NOMO-1 treated with dmso at 0.1 percent for 144 hours (cell line): ENCODE data around the gene MGAT5B.
"Not testable (repeated sequence)": the region's sequence is repeated elsewhere in the genome, so short reads cannot be mapped to it uniquely, and the experiment has no call there.

Experiments
- DNase-seq: peaks from one replicate; lab custom pipeline; 2025; ENCODE audit not compliant: unreplicated experiment; lab: John Stamatoyannopoulos, UW

The MGAT5B gene

DNA sequence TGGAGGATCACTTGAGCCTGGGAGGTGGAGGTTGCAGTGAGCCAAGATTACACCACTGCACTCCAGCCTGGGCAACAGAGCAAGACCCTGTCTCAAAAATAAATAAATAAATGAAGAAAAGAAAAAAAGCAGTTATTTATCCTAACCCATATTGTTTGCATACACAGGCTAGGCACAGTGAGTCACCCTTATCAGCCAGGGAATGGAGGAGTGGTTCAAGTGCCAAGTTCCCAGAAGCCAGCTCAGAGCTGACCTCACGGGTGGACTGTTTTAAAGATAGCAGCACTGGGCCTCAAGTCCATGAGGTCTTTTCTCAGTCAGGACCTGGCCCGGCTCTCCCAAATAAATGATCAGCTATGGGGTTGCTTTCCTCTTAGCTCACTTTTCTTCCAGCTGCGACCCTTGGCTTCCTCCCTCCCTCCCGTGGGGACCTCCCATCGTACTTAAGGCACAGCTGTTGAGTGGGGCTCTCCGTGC, 22.6 kb upstream of the MGAT5B start:
- no peak for DNase-seq

DNA sequence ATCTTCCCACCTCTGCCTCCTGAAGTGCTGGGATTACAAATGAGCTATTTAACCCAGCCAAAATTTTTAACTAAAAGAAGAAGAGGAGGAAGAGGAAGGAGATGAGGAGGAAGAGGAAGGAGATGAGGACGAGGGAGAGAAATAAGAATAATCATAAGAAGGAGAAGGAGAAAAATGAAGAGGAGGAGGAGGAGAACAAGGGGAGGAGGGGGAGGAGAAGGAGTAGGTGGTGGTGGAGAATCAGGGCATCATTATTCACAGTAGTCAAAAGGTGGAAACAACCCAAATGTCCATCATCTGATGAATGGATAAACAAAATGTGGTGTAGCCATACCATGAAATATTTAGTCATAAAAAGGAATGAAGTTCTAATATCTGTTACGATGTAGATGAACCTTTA, 21.2 kb upstream of the MGAT5B start:
- no peak for DNase-seq

DNA sequence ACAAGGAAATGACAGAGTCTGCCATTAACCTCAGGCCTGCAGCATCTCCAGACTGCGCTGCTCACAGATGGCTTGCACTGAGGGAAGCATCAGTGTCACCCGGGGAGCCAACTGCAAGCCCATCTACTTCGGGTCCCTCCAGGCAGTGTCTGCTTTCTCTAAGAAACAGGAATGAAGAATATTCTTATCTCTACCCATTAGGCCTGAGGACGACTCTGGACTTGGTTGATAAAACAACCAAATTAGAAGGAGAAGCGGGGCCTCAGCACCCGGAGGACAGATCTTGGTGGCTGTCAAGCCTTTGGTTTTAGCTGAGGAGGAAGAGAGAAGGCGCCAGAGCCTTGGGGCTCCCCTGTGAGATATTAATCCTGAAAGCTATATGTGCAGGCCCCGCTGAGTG, 19.5 kb upstream of the MGAT5B start:
- no peak for DNase-seq

DNA sequence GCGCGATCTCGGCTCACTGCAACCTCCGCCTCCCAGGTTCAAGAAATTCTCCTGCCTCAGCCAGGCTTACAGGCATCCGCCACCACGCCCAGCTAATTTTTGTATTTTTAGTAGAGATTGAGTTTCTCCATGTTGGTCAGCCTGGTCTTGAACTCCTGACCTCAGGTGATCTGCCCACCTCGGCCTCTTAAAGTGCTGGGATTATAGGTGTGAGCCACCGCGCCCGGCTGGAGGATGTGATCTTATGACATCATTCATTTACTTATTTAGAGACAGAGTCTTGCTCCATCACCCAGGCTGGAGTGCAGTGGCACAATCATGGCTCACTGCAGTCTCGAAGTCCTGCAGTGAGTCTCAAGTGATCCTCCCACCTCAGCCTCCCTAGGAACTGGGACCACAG, 19.0 kb upstream of the MGAT5B start:
- not testable (repeated sequence) for DNase-seq

DNA sequence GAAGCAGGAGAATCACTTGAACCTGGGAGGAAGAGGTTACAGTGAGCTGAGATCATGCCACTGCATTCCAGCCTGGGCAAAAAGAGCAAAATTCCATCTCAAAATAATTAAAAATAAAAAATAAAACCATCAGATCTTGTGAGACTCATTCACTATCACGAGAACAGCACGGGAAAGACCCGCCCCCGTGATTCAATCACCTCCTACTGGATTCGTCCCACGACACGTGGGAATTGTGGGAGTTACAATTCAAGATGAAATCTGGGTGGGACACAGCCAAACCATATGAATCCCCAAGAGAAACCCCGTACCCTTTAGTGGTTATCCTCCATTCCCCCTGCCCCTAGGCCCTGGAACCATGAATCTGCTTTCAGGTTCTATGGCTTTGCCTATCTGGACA, 15.4 kb upstream of the MGAT5B start:
- no peak for DNase-seq

DNA sequence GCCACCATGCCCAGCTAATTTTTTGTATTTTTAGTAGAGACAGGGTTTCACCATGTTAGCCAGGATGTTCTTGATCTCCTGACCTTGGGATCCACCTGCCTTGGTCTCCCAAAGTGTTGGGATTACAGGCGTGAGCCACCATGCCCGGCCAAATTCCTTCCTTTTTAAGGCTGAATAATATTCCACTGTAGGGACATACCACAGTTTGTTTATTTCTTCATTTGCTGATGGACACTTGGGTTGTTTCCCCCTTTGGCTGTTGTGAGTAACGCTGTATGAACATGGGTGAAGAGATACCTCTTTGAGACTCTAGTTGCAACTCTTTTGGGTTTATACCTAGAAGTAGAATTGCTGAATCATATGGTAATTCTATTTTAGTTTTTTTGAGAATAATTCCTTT, 13.1 kb upstream of the MGAT5B start:
- no peak for DNase-seq

DNA sequence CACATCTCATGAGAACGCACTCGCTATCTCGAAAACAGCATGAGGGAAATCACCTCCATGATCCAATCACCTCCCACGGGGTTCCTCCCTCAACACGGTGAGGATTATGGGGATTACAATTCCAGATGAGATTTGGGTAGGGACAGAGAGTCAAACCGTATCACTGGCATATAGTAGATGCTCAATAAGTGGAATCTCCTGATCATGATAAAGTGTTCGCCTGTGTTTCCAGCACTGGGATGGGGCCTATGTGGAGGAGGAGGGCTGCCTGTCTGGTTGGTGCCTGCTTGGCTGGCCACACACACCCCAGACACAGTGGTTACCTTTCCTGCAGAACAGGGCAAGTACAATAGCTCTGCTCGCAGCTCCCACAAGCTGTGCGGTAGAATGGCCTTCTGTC, 6.1 kb upstream of the MGAT5B start:
- no peak for DNase-seq

DNA sequence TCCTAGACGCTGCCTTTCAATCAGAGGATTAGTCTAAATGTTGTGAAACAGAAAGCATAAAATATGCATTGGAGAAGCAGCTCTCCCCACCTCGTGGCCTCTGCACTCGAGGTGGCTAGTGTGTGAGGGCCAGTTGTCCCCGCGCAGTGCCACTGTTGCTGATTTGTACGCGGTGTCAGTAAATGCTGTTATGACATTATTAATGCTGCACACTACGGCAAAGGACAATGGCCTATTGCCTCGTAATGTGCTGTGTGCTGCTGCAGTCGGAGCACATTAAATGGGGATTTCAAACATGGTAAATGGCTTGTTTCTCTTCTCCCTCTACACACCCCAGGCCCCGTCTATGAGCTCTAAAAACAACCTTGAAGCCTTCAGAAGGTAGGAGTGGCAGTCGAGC, 5.7 kb upstream of the MGAT5B start:
- DNase-seq = no peak

DNA sequence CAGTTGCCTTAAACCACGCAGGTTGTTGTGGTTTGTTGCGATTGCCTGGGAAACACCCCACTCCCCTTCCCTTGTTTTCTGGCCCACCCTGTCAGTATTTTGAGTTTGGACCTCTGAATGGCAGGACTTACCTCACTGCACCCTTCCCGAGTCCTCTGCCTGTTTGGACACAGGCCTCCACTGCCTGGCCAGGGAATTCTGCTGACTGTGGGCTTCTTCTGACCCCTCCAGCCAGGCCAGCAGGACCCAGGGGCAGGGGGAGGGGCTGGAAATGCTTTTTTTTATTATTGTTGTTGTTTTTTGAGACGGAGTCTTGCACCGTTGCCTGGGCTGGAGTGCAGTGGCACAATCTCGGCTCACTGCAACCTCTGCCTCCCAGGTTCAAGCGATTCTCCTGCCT, 4.2 kb upstream of the MGAT5B start:
- DNase-seq = no peak

DNA sequence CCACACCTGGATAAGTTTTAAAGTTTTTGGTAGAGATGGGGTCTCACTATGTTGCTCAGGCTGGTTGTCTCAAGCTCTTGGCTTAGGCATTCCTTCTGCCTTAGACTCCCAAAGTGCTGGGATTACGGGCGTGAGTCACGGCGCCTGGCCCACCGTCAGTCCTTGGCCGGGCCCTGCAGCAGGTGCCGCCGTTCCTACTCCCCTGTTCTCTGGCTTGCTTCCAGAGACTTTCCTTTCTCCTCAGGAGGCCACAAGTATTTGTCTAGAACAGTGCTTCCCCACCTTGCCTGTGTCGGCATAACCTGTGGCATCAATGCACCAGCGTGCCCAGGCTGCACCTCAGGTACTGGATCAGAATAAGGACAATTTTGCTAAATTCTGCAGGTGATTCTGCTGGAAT, 3.0 kb upstream of the MGAT5B start:
- no peak for DNase-seq

DNA sequence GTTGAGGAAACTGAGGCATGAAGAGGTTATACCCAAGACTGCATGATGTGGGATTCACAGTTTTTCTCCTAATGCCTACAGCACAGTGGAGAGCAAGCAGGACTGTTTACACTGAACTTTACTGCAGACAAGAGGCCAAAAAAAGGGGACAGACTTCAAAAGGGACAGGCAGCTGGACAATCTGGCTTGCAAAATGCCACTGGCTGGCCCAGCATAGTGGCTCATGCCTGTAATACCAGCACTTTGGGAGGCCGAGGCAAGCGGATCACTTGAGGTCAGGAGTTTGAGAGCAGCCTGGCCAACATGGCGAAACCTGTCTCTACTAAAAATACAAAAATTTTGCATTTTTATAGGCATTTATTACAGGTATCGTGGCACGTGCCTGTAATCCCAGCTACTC, 2.0 kb upstream of the MGAT5B start:
- no peak for DNase-seq

DNA sequence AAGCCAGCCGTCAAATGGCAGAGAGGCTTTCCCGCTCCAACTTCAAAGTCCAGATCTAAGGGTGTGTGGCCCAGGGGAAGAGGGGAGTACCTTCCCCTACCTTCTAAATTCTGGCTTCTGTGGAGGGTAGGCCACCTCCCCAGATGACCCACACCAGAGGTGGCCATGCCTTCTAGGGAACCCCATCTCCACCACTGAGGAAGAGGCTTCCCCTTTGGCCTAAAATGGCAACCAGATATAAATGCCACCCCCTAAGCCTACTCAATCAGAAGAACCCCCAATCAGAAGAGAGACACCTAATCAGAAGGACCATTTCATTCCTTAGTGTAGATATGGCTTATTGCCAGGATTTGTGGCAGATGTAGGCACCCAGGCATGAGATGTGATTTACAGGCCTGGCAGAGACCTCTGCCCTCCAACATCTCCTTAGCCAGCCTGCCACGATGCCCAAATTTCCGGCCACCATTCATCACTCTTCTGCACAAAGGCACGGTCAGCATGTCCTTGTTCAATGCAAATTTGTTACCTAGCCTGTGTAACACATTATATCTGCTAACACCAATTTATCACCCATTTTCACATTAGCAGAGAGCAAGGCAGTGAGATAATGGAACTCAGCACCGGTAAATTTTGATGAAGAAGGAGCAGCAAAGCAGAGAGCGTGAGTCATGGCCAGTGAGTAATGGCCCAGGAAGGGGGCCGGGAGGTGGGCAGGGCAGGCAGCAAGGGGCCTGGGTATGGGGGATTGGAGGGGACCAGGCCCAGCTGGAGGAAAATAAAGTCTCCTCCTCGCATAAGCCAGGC, 1.2 kb upstream of the MGAT5B start:
- DNase-seq = no peak

DNA sequence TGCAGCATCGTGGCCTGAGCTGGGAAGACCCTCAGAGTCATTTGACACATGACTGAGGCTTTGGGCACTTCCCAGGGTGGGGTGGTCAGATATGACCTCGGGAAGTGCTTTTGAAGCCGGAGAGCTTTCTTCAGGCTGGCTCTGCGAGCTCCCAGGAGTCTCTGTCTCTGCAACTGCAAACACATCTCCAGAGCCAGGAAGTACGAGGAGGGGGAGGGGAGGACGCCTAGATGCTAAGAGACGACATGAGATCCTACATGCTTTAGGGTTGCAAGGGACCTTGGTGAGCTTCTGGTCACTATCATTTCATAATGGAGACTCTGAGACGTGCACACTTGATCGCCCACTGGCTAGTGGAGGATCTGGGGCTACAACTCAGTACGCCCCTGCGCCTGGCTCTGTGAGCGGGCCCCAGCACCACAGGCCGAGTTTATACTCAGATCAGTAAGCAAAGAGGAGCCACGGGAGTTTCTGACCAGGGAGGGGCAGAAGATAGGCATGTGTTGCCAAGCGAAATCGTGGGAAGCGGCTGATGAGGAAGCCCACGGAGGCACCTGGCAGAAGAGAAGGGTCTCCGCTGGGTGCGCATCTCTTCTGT, 527 bp upstream of the MGAT5B start:
- DNase-seq = no peak

DNA sequence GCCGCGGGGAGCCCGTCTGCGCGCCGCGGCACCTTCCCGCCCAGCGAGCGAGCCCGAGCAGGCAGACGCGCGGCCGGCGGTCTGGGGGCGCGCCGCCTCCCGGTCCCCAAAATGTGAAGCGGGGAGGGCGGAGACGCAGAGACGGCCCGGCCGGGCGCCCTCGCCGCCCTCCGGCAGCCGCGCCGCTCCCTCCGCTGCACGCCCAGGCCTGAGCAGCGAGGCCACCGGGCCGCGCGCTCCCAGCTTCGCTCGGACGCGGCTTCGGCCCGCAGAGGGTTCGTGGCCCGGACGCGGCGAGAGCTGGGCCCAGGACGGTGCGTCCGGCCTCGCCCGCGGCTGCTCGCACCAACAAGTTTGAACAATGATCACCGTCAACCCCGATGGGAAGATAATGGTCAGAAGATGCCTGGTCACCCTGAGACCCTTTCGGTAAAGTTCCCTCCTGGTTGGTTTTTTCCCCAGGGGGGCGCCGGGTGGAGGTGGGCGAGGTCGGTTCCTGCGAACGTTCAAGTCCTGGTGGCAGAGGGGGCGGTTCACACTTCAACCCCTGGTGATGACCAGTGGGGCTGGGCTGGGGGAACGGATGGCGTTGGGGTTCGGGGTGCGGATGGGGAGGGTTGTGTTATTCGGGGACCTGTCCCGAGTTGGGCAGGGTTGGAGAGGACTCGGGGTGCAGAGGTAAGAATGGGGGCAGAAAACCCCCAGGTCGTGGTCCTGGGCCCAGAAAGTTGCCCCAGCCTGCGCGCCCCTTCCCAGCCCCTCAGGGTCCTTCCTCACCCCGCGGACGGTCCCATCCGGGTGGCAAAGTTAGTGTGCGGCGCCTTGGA, 678 bp downstream of the MGAT5B start:
- no peak for DNase-seq

DNA sequence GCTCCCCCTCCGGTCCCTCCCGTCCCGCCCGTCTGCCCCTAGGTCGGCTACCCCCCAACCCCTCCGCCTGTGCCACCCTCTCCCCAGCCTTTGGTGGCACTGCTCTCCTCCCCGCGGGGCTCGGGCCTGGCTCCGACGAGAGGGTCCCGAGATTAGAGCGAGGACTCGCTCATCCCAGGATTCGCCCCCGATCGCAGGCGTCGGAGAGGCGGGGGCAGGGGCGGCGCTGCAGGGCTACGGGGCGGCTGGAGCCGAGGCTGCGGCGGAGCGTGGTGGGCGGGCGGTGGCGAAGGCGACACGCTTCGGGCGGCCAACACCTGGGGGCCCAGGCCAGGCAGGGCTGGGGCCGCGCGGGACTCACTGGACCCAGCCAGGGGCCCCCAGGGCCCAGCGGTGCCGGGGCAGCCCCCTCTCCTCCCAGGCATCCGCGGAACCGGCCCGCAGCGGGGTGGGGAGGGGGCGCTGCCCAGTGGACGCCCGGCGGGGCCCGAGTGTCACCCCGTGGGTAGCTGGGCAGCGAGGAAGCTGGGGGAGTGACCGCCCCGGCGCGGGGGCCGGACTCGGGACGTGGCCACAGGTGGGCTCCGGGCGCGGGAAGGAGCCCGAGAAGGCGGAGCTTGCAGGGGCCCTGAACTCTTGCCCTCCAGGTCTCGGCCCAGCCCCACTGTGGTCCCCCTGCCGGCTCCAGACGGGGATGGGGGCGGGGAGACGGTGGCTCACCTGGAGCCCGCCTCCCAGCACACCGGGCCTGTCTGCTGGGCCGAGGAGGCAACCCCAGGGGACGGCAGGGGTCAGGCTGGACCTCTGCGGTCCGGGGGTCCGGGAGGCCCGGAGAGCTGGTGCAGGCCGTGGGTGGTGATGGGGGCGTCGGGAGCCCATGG, 1.5 kb downstream of the MGAT5B start:
- no peak for DNase-seq

DNA sequence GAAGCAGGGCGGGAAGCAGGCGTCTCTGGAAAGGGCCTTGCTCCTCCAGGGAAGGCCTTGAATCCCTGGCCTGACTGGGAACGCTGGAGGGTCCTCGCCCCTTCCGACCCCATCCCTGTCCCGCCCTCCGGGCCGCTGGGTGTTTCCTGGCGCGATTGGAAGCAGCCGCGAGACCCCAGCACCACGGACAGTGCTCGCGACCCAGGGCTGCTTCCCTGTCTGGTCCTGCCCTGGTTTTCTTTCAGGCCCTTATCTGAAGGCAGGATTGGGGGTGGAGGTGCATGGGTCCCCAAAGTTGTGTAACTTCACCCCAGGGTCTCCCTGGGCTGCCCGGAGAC, 2.1 kb downstream of the MGAT5B start:
- no peak for DNase-seq

DNA sequence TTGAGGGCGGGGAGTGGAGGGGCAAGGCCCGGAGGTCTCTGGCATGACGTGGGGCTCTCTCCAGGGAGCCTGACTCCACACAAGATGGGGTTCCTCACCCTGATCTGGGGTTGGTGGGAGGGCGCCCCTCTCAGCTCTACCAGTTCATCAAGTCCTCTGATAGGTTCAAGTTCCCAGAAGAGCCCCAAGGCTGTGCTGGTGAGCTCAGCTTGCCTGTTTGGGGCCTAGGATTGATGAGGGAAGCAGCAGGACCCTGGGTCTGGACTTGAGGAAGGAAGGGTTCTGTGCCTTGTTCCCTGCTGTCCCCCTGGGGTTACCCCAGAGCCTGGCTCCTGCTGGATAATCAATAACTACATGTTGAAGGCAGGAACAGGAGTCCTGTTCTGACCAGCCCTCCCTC, 3.5 kb downstream of the MGAT5B start:
- no peak for DNase-seq

DNA sequence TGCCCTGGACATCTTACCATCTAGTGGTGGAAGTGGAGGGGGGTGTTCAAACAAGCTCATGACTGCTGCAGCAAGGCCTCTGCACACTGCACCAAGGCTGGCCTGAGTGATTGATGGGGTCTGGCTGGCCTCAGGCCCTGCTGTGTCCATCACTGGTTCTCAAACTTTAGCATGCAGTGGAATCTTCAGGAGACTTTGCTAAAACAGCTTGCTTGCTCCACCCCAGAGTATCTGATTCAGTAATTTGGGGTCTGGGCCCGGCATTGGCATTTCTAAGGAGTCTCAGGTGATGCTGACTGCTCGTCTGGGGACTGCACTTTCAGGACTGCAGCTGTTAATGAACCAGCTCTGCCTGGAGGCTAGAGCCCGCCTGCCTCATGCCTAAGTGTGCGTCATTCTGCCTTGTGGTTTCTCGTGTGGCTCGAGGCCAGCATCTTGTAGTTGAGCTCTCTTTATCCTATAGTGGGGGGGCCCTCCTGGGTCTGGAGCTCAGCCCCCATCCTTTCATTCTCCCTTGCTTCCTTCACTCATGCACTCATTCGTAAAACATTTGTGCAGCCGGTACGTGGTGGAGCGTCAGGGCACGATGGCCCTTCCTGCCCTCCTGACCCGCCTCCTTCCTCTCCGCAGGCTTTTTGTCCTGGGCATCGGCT, 4.1 kb downstream of the MGAT5B start:
- no peak for DNase-seq

DNA sequence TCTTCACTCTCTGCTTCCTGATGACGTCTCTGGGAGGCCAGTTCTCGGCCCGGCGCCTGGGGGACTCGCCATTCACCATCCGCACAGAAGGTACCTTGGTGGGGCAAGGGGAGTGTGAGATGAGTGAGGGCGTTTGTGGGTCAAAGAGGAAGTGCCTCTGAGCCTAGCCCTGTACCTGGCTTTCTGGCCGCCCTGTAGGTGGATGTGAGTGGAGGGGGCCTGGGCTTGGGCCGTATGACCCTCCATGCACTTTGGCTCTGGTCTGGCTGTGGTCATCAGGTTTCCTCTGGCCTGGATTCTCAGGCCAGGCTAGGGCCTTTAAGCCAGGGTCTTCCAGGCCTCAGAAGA, 4.6 kb downstream of the MGAT5B start:
- DNase-seq = no peak

DNA sequence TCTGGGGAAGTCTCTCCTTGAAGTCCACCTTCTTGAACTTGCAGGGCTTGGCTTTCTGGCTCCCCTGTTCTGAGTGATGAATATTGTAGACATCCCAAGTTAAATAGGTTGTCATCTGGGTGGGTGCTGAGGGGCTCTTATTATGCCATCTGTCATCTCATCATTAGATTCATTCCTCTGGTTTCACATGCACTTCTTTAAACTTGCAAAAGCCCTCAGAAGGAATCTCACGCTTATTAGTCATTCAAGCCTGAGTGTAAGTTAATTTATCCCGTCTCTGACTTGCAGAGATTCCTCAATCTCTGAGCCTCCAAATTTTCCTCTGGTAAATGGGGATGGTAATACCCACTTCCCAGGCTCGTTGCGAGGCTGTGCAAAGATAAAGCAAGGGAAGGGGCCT, 5.7 kb downstream of the MGAT5B start:
- DNase-seq = no peak

DNA sequence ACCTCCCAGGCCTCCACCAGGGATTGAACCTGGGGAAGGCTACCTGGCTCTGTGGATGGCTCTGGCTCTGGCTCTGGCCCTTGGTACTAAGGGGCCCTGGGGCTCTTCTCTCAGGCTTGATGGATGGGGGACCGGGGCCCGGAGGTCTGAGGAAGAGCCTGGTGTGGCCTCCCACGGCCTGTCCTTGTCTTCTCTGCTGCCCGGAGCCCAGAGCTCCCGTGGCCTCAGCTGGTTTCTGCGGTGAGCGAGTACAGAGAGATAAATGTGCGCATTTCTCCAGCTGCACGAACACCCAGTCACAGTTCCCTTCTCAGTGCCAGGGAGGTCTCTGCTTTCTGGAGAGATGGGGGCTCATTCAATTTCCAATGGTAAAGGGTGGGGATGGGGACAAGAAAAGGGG, 9.2 kb downstream of the MGAT5B start:
- no peak for DNase-seq
